Lower leg skin (tissue), 4 donors: ENCODE measurements around the gene B3GNT5. TPM values are rescaled to one million over a fixed set of nuclear protein-coding genes. Genes with fewer than 3 reads are reported as not detected.
A peak's percentile ranks its signal among the peaks of the same experiment; 100 is the strongest.

ENCODE experiments used
- DNase-seq, 2 donors: peaks; one replicate each; pipeline ENCODE4 v3.0.0-alpha.2; 2019; ENCODE audit warnings: low spot score in 2 of 2
- H3K4me3 ChIP-seq: fragments of 200-600 bp; sonication (generic); 2 replicates; pipeline ENCODE4 v1.5.1; 2017; ENCODE audit warnings: mild to moderate bottlenecking, low read depth; ENCODE audit not compliant: poor library complexity, severe bottlenecking
- POLR2A ChIP-seq, 2 donors: fragments of 450-650 bp; IDR thresholded peaks; one replicate each; pipeline ENCODE4 v1.6.1; 2016 to 2017; ENCODE audit warnings: antibody characterized with exemption in 2 of 2, mild to moderate bottlenecking in 1 of 2, moderate library complexity in 1 of 2
- WGBS, 2 donors: methylation state at CpG; one replicate each; pipeline ENCODE4 v1.1.5; 2018; 5-methylcytosine and 5-hydroxymethylcytosine counted together
- intact Hi-C: fragments of 100-400 bp; cut with DNase I; formaldehyde crosslinking; loops from one replicate; pipeline ENCODE4 v1.15.0; 2023; ENCODE audit warnings: low total_unique reads
- total RNA-seq, 4 donors: library from RNA; depleted of rRNA; stranded (reverse); fragments of >200 nt; gene quantifications; one replicate each; pipeline ENCODE4 v1.1.0, GENCODE V29; 2016
- TF ChIP-seq, protein P1 (sequence below), 3 donors: fragments of 450-650 bp; IDR thresholded peaks; one replicate each; pipeline ENCODE4 v1.5.1; 2016; ENCODE audit warnings: antibody characterized with exemption in 3 of 3, mild to moderate bottlenecking in 3 of 3, moderate library complexity in 2 of 3

Gene B3GNT5
- total RNA-seq, 4 donors from 2014 or later: 10.2 to 18.0 (median 13.1) TPM

GRCh38 chr3:183306798-183307671 is 54.0 kb downstream of the B3GNT5 start:
- WGBS, 2 donors: 39 to 44% methylated on average over 9 of the region's 9 CpGs
- DNase-seq: peak; percentile 75 to 91
- no peak for TF ChIP-seq POLR2A (IDR thresholded peaks at IDR 0.05)
- TF ChIP-seq, protein P1, sequence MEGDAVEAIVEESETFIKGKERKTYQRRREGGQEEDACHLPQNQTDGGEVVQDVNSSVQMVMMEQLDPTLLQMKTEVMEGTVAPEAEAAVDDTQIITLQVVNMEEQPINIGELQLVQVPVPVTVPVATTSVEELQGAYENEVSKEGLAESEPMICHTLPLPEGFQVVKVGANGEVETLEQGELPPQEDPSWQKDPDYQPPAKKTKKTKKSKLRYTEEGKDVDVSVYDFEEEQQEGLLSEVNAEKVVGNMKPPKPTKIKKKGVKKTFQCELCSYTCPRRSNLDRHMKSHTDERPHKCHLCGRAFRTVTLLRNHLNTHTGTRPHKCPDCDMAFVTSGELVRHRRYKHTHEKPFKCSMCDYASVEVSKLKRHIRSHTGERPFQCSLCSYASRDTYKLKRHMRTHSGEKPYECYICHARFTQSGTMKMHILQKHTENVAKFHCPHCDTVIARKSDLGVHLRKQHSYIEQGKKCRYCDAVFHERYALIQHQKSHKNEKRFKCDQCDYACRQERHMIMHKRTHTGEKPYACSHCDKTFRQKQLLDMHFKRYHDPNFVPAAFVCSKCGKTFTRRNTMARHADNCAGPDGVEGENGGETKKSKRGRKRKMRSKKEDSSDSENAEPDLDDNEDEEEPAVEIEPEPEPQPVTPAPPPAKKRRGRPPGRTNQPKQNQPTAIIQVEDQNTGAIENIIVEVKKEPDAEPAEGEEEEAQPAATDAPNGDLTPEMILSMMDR (IDR thresholded peaks at IDR 0.05): no peak
- H3K4me3 ChIP-seq: no peak overlapping the region
- intact Hi-C loops: loop anchor here (10.0 kb wide), 1 partner anchor 68 kb away; no protein-coding TSS in a partner anchor

- intact Hi-C loops: loop anchor here (10.0 kb wide), 1 partner anchor 67 kb away; no protein-coding TSS in a partner anchor
- no peak overlapping the region for H3K4me3 ChIP-seq
- 96 to 97% methylated on average over 2 of the region's 2 CpGs for WGBS, 2 donors
- no peak for TF ChIP-seq POLR2A (IDR thresholded peaks at IDR 0.05)
- DNase-seq: no peak
Observed at GRCh38 chr3:183307749-183308148, 54.7 kb downstream of the B3GNT5 start.

DNA sequence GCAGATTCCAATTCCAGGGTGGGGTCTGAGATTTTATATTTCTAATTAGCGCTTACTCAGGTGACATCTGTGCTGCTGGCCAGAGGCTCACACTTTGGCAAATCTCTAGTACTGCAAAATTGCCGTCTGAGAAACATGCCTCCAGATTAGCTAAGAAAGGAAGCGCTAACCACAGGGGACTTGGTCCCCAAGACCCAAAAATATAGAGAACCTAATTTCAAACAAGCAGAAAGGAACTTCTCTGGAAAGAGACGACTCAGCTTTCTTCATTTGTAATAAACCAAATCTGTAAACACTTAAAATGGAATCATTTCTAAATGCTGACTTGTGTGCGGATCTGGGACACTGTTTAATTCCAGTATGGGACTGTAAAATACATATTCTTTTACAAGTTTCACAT is 55.7 kb downstream of the B3GNT5 start:
- intact Hi-C loops: loop anchor here (10.0 kb wide), 1 partner anchor 66 kb away; no protein-coding TSS in a partner anchor
- WGBS, 2 donors: 66 to 72% methylated on average over 5 of the region's 5 CpGs
- no peak for DNase-seq
- TF ChIP-seq POLR2A (IDR thresholded peaks at IDR 0.05): no peak
- TF ChIP-seq, protein P1 (IDR thresholded peaks at IDR 0.05): no peak
- no peak overlapping the region for H3K4me3 ChIP-seq

DNA sequence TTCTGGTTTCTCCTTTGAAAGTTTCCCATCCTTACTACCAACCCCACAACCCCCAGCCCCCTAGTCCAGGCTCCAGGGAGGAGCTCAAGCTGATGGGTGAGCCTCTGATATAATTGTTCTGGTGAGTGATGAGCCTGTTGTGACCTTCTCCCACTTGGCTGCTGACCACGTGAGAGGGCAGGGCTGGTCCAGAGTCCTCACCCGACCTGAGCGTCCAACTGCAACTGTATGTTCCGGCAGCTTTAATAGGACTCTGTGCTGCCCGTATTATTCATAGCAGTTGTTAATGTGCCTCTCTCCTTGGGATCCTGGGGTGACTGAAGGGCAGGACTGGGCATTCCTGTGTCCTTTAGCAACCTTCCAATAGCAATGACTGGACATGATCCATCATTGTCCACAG is 56.2 kb downstream of the B3GNT5 start:
- no peak for DNase-seq
- 59 to 69% methylated on average over 5 of the region's 5 CpGs for WGBS, 2 donors
- intact Hi-C loops: loop anchor here (10.0 kb wide), 1 partner anchor 66 kb away; no protein-coding TSS in a partner anchor
- TF ChIP-seq POLR2A (IDR thresholded peaks at IDR 0.05): no peak
- TF ChIP-seq, protein P1 (IDR thresholded peaks at IDR 0.05): no peak
- H3K4me3 ChIP-seq: no peak overlapping the region

GRCh38 chr3:183310936-183311335 is 57.9 kb downstream of the B3GNT5 start:
- no peak for TF ChIP-seq POLR2A (IDR thresholded peaks at IDR 0.05)
- TF ChIP-seq, protein P1 (IDR thresholded peaks at IDR 0.05): no peak
- H3K4me3 ChIP-seq: no peak overlapping the region
- intact Hi-C loops: no loop called here
- 93 to 96% methylated on average over 3 of the region's 3 CpGs for WGBS, 2 donors
- no peak for DNase-seq

DNA sequence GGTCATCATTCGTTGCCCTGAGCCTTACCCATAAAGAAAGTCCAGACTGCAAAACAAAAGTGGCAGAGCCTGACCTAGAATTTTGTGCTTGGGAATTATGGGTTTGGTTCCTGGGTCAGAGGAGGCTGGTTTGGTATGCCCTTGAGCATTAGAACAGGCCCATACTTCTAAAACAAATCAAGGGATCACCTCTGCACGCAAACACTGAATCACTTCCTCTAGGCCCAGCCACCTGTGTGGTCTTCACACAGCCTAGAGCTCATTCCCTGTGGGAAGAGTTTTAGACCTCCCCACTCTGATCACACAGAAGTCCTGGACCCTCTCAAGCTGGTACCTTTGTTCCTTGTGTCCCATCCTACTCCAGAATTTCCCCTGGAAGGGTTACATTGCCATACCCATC is 59.4 kb downstream of the B3GNT5 start:
- no peak overlapping the region for H3K4me3 ChIP-seq
- TF ChIP-seq, protein P1 (IDR thresholded peaks at IDR 0.05): no peak
- no peak for TF ChIP-seq POLR2A (IDR thresholded peaks at IDR 0.05)
- intact Hi-C loops: no loop called here
- WGBS, 2 donors: 92 to 95% methylated on average over 2 of the region's 2 CpGs
- no peak for DNase-seq
